Spleen (tissue), 7 donors: ENCODE measurements around the gene PCSK4.

Experiments used
- POLR2AphosphoS5 ChIP-seq, 3 donors: sonication (generic); formaldehyde crosslinking; IDR thresholded peaks; one replicate each; pipeline ENCODE4 v1.5.1; 2017; ENCODE audit warnings: antibody characterized with exemption in 3 of 3
- TF ChIP-seq, protein P1 (sequence below), 11 experiments: fragments of 200-600 bp in 7 of 11; fragments of 450-650 bp in 4 of 11; sonication (generic) in 4 of 11; IDR thresholded peaks in 8 of 11; conservative IDR thresholded peaks in 3 of 11; 1 replicate in 7 of 11; 2 replicates in 4 of 11; pipeline versions ENCODE4 v1.4.0 to v1.8.0; 2016 to 2021; ENCODE audit warnings: antibody characterized with exemption in 11 of 11, inconsistent platforms in 4 of 11, mild to moderate bottlenecking in 1 of 11
- donor health status: DM: no; HTN: no; CAD: no; lungs with moderate emphysema.
- donor health status: DM: no; HTN: no; CAD: no.
- donor health status: DM: no; HTN: no; CAD: no.

DNA sequence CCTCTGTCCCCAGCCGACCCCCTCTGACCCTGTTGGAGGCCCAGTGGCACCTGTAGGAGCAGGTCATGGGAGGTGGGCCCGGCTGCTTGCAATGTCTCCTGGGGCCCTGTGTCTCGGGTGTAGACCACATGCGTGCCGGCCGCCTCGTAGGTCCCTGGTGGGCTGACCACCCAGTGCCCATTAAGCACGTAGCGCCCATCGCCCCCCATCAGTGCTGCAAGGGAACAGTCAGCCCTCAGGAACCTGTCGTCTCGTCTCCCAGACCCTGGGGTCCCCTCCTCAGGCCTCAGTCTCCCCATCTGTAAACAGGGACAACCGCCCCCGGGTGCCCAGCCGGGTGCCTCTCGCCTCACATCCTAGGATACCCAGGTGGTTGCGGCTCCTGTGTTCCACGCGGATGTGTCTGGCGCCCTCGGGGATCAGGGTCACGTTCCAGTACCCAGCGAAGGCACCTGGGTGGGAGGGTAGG is 17.1 kb upstream of the PCSK4 start:
- TF ChIP-seq, protein P1, sequence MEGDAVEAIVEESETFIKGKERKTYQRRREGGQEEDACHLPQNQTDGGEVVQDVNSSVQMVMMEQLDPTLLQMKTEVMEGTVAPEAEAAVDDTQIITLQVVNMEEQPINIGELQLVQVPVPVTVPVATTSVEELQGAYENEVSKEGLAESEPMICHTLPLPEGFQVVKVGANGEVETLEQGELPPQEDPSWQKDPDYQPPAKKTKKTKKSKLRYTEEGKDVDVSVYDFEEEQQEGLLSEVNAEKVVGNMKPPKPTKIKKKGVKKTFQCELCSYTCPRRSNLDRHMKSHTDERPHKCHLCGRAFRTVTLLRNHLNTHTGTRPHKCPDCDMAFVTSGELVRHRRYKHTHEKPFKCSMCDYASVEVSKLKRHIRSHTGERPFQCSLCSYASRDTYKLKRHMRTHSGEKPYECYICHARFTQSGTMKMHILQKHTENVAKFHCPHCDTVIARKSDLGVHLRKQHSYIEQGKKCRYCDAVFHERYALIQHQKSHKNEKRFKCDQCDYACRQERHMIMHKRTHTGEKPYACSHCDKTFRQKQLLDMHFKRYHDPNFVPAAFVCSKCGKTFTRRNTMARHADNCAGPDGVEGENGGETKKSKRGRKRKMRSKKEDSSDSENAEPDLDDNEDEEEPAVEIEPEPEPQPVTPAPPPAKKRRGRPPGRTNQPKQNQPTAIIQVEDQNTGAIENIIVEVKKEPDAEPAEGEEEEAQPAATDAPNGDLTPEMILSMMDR (IDR thresholded peaks at IDR 0.05 in 8 of 11, conservative IDR thresholded peaks at IDR 0.05 in 3 of 11), result no peak
- no peak for TF ChIP-seq POLR2AphosphoS5 (IDR thresholded peaks at IDR 0.05)
